Stimulated activated CD8-positive, alpha-beta memory T cell treated with anti-CD3 and anti-CD28 coated beads, Interleukin-4, amount 100 ng/mL, for 4 hours (primary cell): ENCODE data around the gene DACT2.
"Not testable (repeated sequence)": the region's sequence is repeated elsewhere in the genome, so short reads cannot be mapped to it uniquely, and the experiment has no call there.

Experiments used
- DNase-seq, 2 donors: peaks; one replicate each; pipeline ENCODE4 v3.0.0-alpha.2; 2020; ENCODE audit warnings: low read depth in 2 of 2, low spot score in 1 of 2

The DACT2 gene

GRCh38 chr6:168326294-168327261, 7.0 kb upstream of the DACT2 start:
- DNase-seq, result no peak

- DNase-seq, result no peak
Measured at GRCh38 chr6:168322966-168323365, 3.4 kb upstream of the DACT2 start.

- DNase-seq, result no peak
Measured at GRCh38 chr6:168320634-168321033, 1.1 kb upstream of the DACT2 start.

- DNase-seq, result no peak
Measured at GRCh38 chr6:168318579-168319278, 848 bp downstream of the DACT2 start.

- DNase-seq, result no peak
Measured at GRCh38 chr6:168318090-168318489, 1.5 kb downstream of the DACT2 start.

GRCh38 chr6:168315596-168315995, 4.0 kb downstream of the DACT2 start:
- DNase-seq, result no peak

- no peak for DNase-seq
Measured at GRCh38 chr6:168314948-168315347, 4.6 kb downstream of the DACT2 start.

- DNase-seq, result no peak
Measured at GRCh38 chr6:168314021-168314420, 5.6 kb downstream of the DACT2 start.

GRCh38 chr6:168313431-168314011, 6.1 kb downstream of the DACT2 start:
- DNase-seq, result no peak

GRCh38 chr6:168312125-168312507, 7.5 kb downstream of the DACT2 start:
- not testable (repeated sequence) for DNase-seq

GRCh38 chr6:168311410-168312124, 8.0 kb downstream of the DACT2 start:
- DNase-seq, result no peak

GRCh38 chr6:168310945-168311344, 8.6 kb downstream of the DACT2 start:
- DNase-seq, result no peak

- no peak for DNase-seq
Measured at GRCh38 chr6:168310403-168310802, 9.2 kb downstream of the DACT2 start.

- DNase-seq, result no peak
Measured at GRCh38 chr6:168309997-168310396, 9.6 kb downstream of the DACT2 start.

- DNase-seq, result no peak
Measured at GRCh38 chr6:168309183-168309582, 10.4 kb downstream of the DACT2 start.

GRCh38 chr6:168308390-168309144, 11.0 kb downstream of the DACT2 start:
- DNase-seq, result no peak

GRCh38 chr6:168307695-168308021, 11.9 kb downstream of the DACT2 start:
- DNase-seq, result no peak

GRCh38 chr6:168307015-168307694, 12.4 kb downstream of the DACT2 start:
- DNase-seq, result no peak

GRCh38 chr6:168305863-168306262, 13.7 kb downstream of the DACT2 start:
- no peak for DNase-seq

- DNase-seq, result no peak
Measured at GRCh38 chr6:168305096-168305749, 14.4 kb downstream of the DACT2 start.
